Measurements from ENCODE around the gene ZNF101. TPM values are rescaled to one million over a fixed set of nuclear protein-coding genes. Genes with fewer than 3 reads are reported as not detected.

The ZNF101 gene
- total RNA-seq (2021; ENCODE audit: unreplicated experiment) (12.8 TPM), Bru-seq, nascent RNA (percentile 59 among the genes with signal in this experiment), BruChase-seq, experiment 1, labeled RNA remaining after a 6-hour chase (percentile 62 among the genes with signal in this experiment), BruChase-seq, experiment 2, labeled RNA remaining after a 2-hour chase (percentile 70 among the genes with signal in this experiment)
- polyA plus RNA-seq (2012) = 4.2 and 5.3 TPM in 2 replicates
- long read RNA-seq, partial matches to known transcripts = 0 of 3 reads
- long read RNA-seq, other reads (novel, unspliced or antisense) = 2 of 3 reads

GRCh38 chr19:19668230-19669012 is at the start of gene ZNF101:
Gene ZNF101 (plus strand): TSS chr19:19668839. CDS start chr19:19668964, 125 bp downstream.
- intact Hi-C loops (cut with micrococcal nuclease) = loop anchor here (1.0 to 2.0 kb wide), 2 partner anchors 64 to 108 kb away; partner anchors contain the start of gene ZNF14
- Histone ChIP-seq H3K27me3 (ENCODE audit: insufficient read depth, low read length) (no peaks in the 10 kb centered on the region), H3K9me2 (ENCODE audit: insufficient read depth) (no peaks in the 10 kb centered on the region), H3K79me2 (ENCODE audit: insufficient read depth, low read length) (peaks cover 35% of the 10 kb centered on the region), H3K4me3 (replicated peaks in 1 of 2; ENCODE audit: low read depth in 1 of 2, low read length in 2 of 2) (peak within 1 kb of the TSS; percentile 85 to 88), H3K9me3 (ENCODE audit: control insufficient read depth in 1 of 2, insufficient read depth in 1 of 2, low read depth in 1 of 2, low read length in 2 of 2) (no peaks in the 10 kb centered on the region), H3K4me1 (ENCODE audit: control insufficient read depth in 1 of 2, insufficient read depth in 2 of 2, low read length in 2 of 2) (peaks cover 10 to 19% of the 10 kb centered on the region in 2 experiments), H3K9ac (ENCODE audit: low read length) (peak within 1 kb of the TSS; percentile 92), H3K36me3 (ENCODE audit: control insufficient read depth in 1 of 2, insufficient read depth in 2 of 2, low read length in 2 of 2) (peaks cover 0 to 3% of the 10 kb centered on the region in 2 experiments; a peak in 1 of 4 replicates), H2AFZ (ENCODE audit: low read depth, low read length, poor library complexity, severe bottlenecking) (peak within 1 kb of the TSS; percentile 82), H3K27ac (ENCODE audit: low read depth, low read length) (peak within 1 kb of the TSS; percentile 94), H3K4me2 (ENCODE audit: low read length) (peak within 1 kb of the TSS; percentile 87), H4K20me1 (ENCODE audit: insufficient read depth) (no peaks in the 10 kb centered on the region)
- ChIA-PET POLR2A (no interaction called here), CTCF (no interaction called here), RAD21 (ENCODE audit: low non-redundant PET in 1 of 2, low total read pairs in 2 of 2, uncharacterized antibody in 2 of 2, unreplicated experiment in 2 of 2) (no interaction called here)
- no TSS peak for BruUV-seq (replicated peaks)
- peak; percentile 81 for TF ChIP-seq POLR2AphosphoS5 (IDR thresholded peaks at IDR 0.05; ENCODE audit: low read depth, low read length)
- TF ChIP-seq TCF7L2 (IDR thresholded peaks at IDR 0.05; ENCODE audit: borderline replicate concordance, extremely low read depth, insufficient read depth, insufficient read length) = peak; percentile 65
- TF ChIP-seq SP1 (IDR thresholded peaks at IDR 0.05; ENCODE audit: low read depth) = peak; percentile 81
- TF ChIP-seq YY1 (IDR thresholded peaks at IDR 0.05; ENCODE audit: extremely low read depth, insufficient replicate concordance, low read depth, low read length) = no peak
- TF ChIP-seq ZFX (IDR thresholded peaks at IDR 0.05) = 0 out of 2 replicates have a peak, but pooled peaks have one; percentile 43
- TF ChIP-seq SRF (IDR thresholded peaks at IDR 0.05; ENCODE audit: low read depth) = no peak
- no peak for TF ChIP-seq EZH2 (IDR thresholded peaks at IDR 0.05)
- TF ChIP-seq ELF1 (IDR thresholded peaks at IDR 0.05; ENCODE audit: borderline replicate concordance, low read depth) = peak; percentile 56
- TF ChIP-seq MAX (IDR thresholded peaks at IDR 0.05) = no peak
- no peak for TF ChIP-seq JUND (IDR thresholded peaks at IDR 0.05)
- DNase-seq (ENCODE audit: low read depth, low spot score) = peak; percentile 89
- peak; percentile 81 for ATAC-seq
